GM23338 (cell line): Measurements from ENCODE around the gene AFF1.

ENCODE experiments used
- CREB1 ChIP-seq: fragments of 250-450 bp; sonication (Bioruptor Pico); IDR thresholded peaks from 2 replicates; pipeline ENCODE4 v1.5.0; 2020; ENCODE audit warnings: low read depth, mild to moderate bottlenecking, moderate library complexity
- EZH2 ChIP-seq: fragments of 200-600 bp; sonication (generic); IDR thresholded peaks from one replicate; pipeline ENCODE4 v1.8.0; 2017; ENCODE audit warnings: antibody characterized with exemption, mild to moderate bottlenecking, low read depth; ENCODE audit not compliant: unreplicated experiment
- EZH2phosphoT487 ChIP-seq: fragments of 200-600 bp; sonication (generic); IDR thresholded peaks from one replicate; pipeline ENCODE4 v1.8.1; 2018; ENCODE audit warnings: antibody characterized with exemption; ENCODE audit not compliant: unreplicated experiment
- POLR2AphosphoS5 ChIP-seq: IDR thresholded peaks from 2 replicates; pipeline ENCODE4 v1.6.1; 2016; ENCODE audit warnings: antibody characterized with exemption, low read depth
- TF ChIP-seq, protein P1 (sequence below), 2 experiments: fragments of 200-600 bp in 1 of 2; sonication (generic) in 1 of 2; conservative IDR thresholded peaks; 2 replicates each; pipeline versions ENCODE4 v1.5.1 to v1.6.1; 2016 to 2017; ENCODE audit warnings: antibody characterized with exemption in 2 of 2, low read depth in 2 of 2, mild to moderate bottlenecking in 2 of 2, moderate library complexity in 1 of 2
- TF ChIP-seq, protein P2 (sequence below): IDR thresholded peaks from one replicate; pipeline ENCODE4 v1.6.1; 2018; ENCODE audit warnings: antibody characterized with exemption; ENCODE audit not compliant: unreplicated experiment

GRCh38 chr4:87109945-87110344, 175.1 kb downstream of the AFF1 start:
- TF ChIP-seq POLR2AphosphoS5 (no peak), EZH2 (no peak), EZH2phosphoT487 (no peak), CREB1 (no peak)
- TF ChIP-seq, protein P1, sequence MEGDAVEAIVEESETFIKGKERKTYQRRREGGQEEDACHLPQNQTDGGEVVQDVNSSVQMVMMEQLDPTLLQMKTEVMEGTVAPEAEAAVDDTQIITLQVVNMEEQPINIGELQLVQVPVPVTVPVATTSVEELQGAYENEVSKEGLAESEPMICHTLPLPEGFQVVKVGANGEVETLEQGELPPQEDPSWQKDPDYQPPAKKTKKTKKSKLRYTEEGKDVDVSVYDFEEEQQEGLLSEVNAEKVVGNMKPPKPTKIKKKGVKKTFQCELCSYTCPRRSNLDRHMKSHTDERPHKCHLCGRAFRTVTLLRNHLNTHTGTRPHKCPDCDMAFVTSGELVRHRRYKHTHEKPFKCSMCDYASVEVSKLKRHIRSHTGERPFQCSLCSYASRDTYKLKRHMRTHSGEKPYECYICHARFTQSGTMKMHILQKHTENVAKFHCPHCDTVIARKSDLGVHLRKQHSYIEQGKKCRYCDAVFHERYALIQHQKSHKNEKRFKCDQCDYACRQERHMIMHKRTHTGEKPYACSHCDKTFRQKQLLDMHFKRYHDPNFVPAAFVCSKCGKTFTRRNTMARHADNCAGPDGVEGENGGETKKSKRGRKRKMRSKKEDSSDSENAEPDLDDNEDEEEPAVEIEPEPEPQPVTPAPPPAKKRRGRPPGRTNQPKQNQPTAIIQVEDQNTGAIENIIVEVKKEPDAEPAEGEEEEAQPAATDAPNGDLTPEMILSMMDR (conservative IDR thresholded peaks at IDR 0.05; ENCODE audit: low read depth in 2 of 2), result no peak
- TF ChIP-seq, protein P2, sequence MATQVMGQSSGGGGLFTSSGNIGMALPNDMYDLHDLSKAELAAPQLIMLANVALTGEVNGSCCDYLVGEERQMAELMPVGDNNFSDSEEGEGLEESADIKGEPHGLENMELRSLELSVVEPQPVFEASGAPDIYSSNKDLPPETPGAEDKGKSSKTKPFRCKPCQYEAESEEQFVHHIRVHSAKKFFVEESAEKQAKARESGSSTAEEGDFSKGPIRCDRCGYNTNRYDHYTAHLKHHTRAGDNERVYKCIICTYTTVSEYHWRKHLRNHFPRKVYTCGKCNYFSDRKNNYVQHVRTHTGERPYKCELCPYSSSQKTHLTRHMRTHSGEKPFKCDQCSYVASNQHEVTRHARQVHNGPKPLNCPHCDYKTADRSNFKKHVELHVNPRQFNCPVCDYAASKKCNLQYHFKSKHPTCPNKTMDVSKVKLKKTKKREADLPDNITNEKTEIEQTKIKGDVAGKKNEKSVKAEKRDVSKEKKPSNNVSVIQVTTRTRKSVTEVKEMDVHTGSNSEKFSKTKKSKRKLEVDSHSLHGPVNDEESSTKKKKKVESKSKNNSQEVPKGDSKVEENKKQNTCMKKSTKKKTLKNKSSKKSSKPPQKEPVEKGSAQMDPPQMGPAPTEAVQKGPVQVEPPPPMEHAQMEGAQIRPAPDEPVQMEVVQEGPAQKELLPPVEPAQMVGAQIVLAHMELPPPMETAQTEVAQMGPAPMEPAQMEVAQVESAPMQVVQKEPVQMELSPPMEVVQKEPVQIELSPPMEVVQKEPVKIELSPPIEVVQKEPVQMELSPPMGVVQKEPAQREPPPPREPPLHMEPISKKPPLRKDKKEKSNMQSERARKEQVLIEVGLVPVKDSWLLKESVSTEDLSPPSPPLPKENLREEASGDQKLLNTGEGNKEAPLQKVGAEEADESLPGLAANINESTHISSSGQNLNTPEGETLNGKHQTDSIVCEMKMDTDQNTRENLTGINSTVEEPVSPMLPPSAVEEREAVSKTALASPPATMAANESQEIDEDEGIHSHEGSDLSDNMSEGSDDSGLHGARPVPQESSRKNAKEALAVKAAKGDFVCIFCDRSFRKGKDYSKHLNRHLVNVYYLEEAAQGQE, result no peak
